PC-9 (cell line): ENCODE results near the gene FKBP6.

ENCODE experiments used
- EZH2 ChIP-seq: fragments of 200-600 bp; sonication (generic); IDR thresholded peaks from 2 replicates; pipeline ENCODE4 v1.8.0; 2017; ENCODE audit warnings: antibody characterized with exemption, low read depth
- TF ChIP-seq, protein P1 (sequence below): fragments of 200-600 bp; sonication (generic); conservative IDR thresholded peaks from 2 replicates; pipeline ENCODE4 v1.6.1; 2017; ENCODE audit warnings: mixed run types, antibody characterized with exemption, mild to moderate bottlenecking, moderate library complexity

DNA sequence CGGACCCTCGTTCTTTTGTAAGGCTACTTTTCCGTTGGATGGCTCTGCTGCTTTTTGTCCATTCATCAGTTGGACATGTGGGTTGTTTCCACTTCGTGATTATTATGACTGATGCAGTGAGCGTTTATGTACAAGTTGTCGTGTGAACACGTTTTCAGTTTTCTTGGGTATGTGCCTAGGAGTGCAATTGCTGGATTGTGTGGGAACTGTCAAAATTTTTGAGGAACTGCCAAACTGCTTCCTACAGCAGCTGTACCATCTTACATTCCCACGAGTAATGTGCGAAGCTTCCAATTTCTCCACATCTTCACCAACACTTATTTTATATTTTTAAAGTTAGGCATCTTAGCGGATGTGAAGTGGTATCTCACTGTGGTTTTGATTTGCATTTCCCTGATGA, 10.4 kb downstream of the FKBP6 start:
- TF ChIP-seq, protein P1, sequence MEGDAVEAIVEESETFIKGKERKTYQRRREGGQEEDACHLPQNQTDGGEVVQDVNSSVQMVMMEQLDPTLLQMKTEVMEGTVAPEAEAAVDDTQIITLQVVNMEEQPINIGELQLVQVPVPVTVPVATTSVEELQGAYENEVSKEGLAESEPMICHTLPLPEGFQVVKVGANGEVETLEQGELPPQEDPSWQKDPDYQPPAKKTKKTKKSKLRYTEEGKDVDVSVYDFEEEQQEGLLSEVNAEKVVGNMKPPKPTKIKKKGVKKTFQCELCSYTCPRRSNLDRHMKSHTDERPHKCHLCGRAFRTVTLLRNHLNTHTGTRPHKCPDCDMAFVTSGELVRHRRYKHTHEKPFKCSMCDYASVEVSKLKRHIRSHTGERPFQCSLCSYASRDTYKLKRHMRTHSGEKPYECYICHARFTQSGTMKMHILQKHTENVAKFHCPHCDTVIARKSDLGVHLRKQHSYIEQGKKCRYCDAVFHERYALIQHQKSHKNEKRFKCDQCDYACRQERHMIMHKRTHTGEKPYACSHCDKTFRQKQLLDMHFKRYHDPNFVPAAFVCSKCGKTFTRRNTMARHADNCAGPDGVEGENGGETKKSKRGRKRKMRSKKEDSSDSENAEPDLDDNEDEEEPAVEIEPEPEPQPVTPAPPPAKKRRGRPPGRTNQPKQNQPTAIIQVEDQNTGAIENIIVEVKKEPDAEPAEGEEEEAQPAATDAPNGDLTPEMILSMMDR, result no peak
- TF ChIP-seq EZH2, result no peak
